Measurements from ENCODE around the gene ZFPM1. TPM values are rescaled to one million over a fixed set of nuclear protein-coding genes. Genes with fewer than 3 reads are reported as not detected.

The ZFPM1 gene
- polyA plus RNA-seq, 1 experiment, result 0.22 TPM

DNA sequence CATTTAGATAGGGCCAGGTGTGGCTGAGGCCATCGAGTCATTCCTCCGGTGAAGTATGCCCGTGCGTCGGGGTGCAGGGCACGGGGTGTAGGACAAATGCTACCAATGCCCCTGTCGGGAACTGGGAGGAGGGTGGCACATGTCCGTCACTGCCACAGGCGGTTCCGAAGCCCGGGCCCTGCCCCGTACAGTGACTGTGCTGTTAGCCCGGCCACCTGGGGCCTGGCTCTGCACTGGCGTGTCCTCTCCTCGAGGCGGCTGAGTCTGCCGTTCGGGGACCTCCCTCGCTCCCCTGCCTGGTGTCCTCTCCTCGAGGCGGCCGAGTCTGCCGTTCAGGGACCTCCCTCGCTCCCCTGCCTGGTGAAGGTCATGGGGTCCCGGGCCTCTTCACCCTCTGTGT, 7.0 kb upstream of the ZFPM1 start:
- CTCF ChIA-PET, result interaction anchor here (1.3 kb wide), 1 partner anchor 16 kb away, joined by 3 read pairs; no protein-coding TSS in a partner anchor
- POLR2A ChIA-PET, result no interaction called here
- H3K36me3 ChIP-seq (ENCODE audit: control insufficient read depth, insufficient read depth, low read length), result no peaks in the 10 kb centered on the region
- TF ChIP-seq, protein P1, sequence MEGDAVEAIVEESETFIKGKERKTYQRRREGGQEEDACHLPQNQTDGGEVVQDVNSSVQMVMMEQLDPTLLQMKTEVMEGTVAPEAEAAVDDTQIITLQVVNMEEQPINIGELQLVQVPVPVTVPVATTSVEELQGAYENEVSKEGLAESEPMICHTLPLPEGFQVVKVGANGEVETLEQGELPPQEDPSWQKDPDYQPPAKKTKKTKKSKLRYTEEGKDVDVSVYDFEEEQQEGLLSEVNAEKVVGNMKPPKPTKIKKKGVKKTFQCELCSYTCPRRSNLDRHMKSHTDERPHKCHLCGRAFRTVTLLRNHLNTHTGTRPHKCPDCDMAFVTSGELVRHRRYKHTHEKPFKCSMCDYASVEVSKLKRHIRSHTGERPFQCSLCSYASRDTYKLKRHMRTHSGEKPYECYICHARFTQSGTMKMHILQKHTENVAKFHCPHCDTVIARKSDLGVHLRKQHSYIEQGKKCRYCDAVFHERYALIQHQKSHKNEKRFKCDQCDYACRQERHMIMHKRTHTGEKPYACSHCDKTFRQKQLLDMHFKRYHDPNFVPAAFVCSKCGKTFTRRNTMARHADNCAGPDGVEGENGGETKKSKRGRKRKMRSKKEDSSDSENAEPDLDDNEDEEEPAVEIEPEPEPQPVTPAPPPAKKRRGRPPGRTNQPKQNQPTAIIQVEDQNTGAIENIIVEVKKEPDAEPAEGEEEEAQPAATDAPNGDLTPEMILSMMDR (IDR thresholded peaks at IDR 0.05; ENCODE audit: insufficient read depth, low read depth, low read length), result no peak
- DNase-seq (ENCODE audit: low read depth), result no peak
- no peak overlapping the region for H3K4me3 ChIP-seq (ENCODE audit: low read depth, low read length)
- H3K27me3 ChIP-seq (ENCODE audit: control insufficient read depth, insufficient read depth, low read length), result no peaks in the 10 kb centered on the region; the same call in 1 of the 2 replicates

DNA sequence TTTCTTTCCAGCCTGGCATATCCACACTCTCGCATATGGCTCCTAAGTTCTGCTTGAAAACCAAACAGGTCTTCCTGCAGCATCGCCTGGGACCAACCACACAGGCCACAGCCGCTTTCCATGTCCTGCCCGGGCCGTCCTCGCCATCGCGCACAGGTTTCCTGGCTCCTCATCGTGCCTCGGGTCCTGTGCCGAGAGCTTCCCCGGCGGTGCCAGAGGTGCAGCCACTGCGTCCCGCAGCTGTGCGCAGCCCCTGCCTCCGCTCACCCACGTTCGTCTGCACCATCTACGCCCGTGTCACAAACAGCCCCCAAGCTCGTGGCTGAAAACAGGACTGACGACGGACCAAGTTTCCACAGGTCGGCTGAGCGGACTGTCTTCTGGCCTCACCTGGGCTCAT, 6.3 kb upstream of the ZFPM1 start:
- CTCF ChIA-PET, result interaction anchor here (1.3 kb wide), 1 partner anchor 15 kb away, joined by 3 read pairs; no protein-coding TSS in a partner anchor
- no peaks in the 10 kb centered on the region; the same call in 1 of the 2 replicates for H3K27me3 ChIP-seq (ENCODE audit: control insufficient read depth, insufficient read depth, low read length)
- H3K36me3 ChIP-seq (ENCODE audit: control insufficient read depth, insufficient read depth, low read length), result no peaks in the 10 kb centered on the region
- DNase-seq (ENCODE audit: low read depth), result no peak
- no peak overlapping the region for H3K4me3 ChIP-seq (ENCODE audit: low read depth, low read length)
- POLR2A ChIA-PET, result no interaction called here
- TF ChIP-seq, protein P1 (IDR thresholded peaks at IDR 0.05; ENCODE audit: insufficient read depth, low read depth, low read length), result no peak

DNA sequence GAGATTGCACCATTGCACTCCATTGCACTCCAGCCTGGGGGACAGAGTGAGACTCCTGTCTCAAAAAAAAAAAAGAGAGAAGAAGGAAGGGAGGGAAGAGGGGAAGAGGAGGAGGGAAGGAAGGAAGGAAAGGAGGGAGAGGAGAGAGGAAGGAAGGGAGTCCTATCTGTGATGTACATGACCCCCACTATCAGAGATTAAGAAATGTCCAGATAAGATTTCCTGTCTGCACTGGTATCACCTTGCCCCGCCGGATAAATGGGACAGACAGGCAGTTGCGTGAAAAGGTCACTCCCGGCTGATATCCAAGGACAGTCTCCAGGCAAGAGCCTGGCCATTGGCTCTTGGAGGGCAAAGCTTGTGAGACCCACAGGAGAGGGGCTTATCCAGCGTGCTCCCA, 5.2 kb upstream of the ZFPM1 start:
- no peaks in the 10 kb centered on the region; the same call in 1 of the 2 replicates for H3K27me3 ChIP-seq (ENCODE audit: control insufficient read depth, insufficient read depth, low read length)
- H3K36me3 ChIP-seq (ENCODE audit: control insufficient read depth, insufficient read depth, low read length), result no peaks in the 10 kb centered on the region
- ChIA-PET POLR2A (no interaction called here), CTCF (interaction anchor here (1.1 kb wide), 1 partner anchor 110 kb away, joined by 3 read pairs; no protein-coding TSS in a partner anchor)
- DNase-seq (ENCODE audit: low read depth), result no peak
- TF ChIP-seq, protein P1 (IDR thresholded peaks at IDR 0.05; ENCODE audit: insufficient read depth, low read depth, low read length), result no peak
- no peak overlapping the region for H3K4me3 ChIP-seq (ENCODE audit: low read depth, low read length)

DNA sequence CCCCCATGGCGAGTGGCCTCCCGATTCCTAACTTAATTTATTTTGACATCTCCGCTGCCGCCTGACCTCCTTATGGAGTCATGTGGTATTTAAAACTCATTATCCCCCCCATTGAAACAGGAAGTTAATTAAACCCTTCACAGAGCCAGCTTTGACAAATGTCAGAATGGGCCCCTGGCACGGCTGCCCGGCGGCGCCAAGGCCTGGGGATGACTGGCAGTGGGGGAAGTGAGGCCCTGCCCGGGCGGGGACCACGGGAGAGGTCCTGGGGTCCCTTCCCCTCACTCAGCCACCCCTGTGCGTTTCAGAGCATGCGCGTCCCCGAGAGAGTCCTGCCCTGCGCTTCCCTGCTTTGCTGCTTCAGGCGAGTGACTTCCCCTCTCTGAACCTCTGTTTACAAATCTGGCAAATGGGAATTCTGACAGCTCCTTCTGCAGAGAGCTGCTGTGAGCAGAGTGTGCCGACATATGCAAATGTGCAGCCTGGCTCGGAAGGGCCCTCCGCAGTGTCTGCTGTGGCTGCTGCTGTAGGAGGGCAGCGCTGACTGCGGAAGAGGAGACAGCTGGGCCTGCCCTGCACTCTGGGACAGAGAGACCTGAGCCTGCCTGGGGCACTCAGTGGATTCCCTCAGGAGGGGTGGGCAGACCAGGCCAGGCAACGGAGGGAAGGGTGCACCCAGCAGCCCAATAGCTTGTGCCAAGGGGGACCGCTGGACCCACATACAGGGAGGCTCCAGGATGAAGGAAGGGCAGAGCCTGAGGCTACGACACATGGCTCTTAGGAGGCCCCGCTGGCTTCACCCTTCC, 4.4 kb upstream of the ZFPM1 start:
- H3K36me3 ChIP-seq (ENCODE audit: control insufficient read depth, insufficient read depth, low read length), result no peaks in the 10 kb centered on the region
- TF ChIP-seq, protein P1 (IDR thresholded peaks at IDR 0.05; ENCODE audit: insufficient read depth, low read depth, low read length), result no peak
- no peak overlapping the region for H3K4me3 ChIP-seq (ENCODE audit: low read depth, low read length)
- DNase-seq (ENCODE audit: low read depth), result no peak
- CTCF ChIA-PET, result interaction anchor here (1.1 to 3.6 kb wide), 2 partner anchors 11 to 109 kb away, joined by 3 to 9 read pairs; no protein-coding TSS in a partner anchor
- POLR2A ChIA-PET, result no interaction called here
- H3K27me3 ChIP-seq (ENCODE audit: control insufficient read depth, insufficient read depth, low read length), result no peaks in the 10 kb centered on the region; the same call in 1 of the 2 replicates

DNA sequence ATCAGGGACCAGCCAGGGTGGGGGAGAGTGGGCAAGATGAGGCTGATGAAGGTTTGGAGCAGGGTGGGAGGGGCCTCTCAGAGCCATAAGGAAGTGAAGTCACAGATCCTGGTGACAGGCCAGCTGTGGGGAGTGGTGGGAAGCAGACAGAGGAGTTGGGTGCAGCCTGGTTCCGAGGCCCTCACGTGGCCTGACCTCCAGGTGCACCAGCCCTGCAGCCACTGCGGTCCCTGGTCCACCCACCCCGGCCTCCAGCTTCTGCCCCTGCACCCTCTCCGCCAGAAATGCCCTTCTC, 3.9 kb upstream of the ZFPM1 start:
- ChIA-PET POLR2A (no interaction called here), CTCF (interaction anchor here (3.6 kb wide), 1 partner anchor 12 kb away, joined by 9 read pairs; no protein-coding TSS in a partner anchor)
- Histone ChIP-seq H3K4me3 (ENCODE audit: low read depth, low read length) (no peak overlapping the region), H3K27me3 (ENCODE audit: control insufficient read depth, insufficient read depth, low read length) (no peaks in the 10 kb centered on the region; the same call in 1 of the 2 replicates), H3K36me3 (ENCODE audit: control insufficient read depth, insufficient read depth, low read length) (no peaks in the 10 kb centered on the region)
- no peak for DNase-seq (ENCODE audit: low read depth)
- TF ChIP-seq, protein P1 (IDR thresholded peaks at IDR 0.05; ENCODE audit: insufficient read depth, low read depth, low read length), result no peak
